HFFc6 (cell line): ENCODE data around the gene PRPF6. TPM values are rescaled to one million over a fixed set of nuclear protein-coding genes. Genes with fewer than 3 reads are reported as not detected.
"Not testable (repeated sequence)": the region's sequence is repeated elsewhere in the genome, so short reads cannot be mapped to it uniquely, and the experiment has no call there.

ENCODE experiments used
- DNase-seq: peaks from one replicate; pipeline ENCODE4 v3.0.0-alpha.2; 2018
- H3K27ac Mint-ChIP-seq: 2 replicates; pipeline ENCODE4 v1.8.0; 2020; ENCODE audit warnings: mild to moderate bottlenecking, mixed read lengths
- H3K27me3 Mint-ChIP-seq: 2 replicates; pipeline ENCODE4 v1.8.0; 2021; ENCODE audit warnings: mild to moderate bottlenecking, moderate library complexity, mixed read lengths; ENCODE audit not compliant: insufficient read depth
- H3K36me3 Mint-ChIP-seq: 2 replicates; pipeline ENCODE4 v1.8.0; 2021; ENCODE audit warnings: low read depth, mixed read lengths
- H3K4me1 Mint-ChIP-seq: 2 replicates; pipeline ENCODE4 v1.8.0; 2020; ENCODE audit warnings: low read depth, mixed read lengths
- H3K4me3 Mint-ChIP-seq: 2 replicates; pipeline ENCODE4 v1.8.0; 2020; ENCODE audit warnings: mild to moderate bottlenecking, moderate library complexity, mixed read lengths
- H3K9me3 Mint-ChIP-seq: 2 replicates; pipeline ENCODE4 v1.8.0; 2020; ENCODE audit warnings: mild to moderate bottlenecking, mixed read lengths
- total RNA-seq, 6 experiments: library from RNA; stranded (reverse); fragmentation: NEBNext Ultra II Directional; extraction: Animal tissue kit (Norgen Biotek cat#: 25700); gene quantifications; 2 replicates in 1 of 6; 3 replicates in 5 of 6; pipeline ENCODE4 v1.2.3, GENCODE V29; 2021
- TF ChIP-seq, protein P1 (sequence below): fragments of 200-600 bp; sonication (generic); IDR thresholded peaks from 2 replicates; pipeline ENCODE4 v1.5.0; 2021; ENCODE audit warnings: antibody characterized with exemption, mild to moderate bottlenecking

Gene PRPF6
- total RNA-seq, 6 experiments from 2014 or later: 70.7 to 73.2 (median 72.9) TPM

DNA sequence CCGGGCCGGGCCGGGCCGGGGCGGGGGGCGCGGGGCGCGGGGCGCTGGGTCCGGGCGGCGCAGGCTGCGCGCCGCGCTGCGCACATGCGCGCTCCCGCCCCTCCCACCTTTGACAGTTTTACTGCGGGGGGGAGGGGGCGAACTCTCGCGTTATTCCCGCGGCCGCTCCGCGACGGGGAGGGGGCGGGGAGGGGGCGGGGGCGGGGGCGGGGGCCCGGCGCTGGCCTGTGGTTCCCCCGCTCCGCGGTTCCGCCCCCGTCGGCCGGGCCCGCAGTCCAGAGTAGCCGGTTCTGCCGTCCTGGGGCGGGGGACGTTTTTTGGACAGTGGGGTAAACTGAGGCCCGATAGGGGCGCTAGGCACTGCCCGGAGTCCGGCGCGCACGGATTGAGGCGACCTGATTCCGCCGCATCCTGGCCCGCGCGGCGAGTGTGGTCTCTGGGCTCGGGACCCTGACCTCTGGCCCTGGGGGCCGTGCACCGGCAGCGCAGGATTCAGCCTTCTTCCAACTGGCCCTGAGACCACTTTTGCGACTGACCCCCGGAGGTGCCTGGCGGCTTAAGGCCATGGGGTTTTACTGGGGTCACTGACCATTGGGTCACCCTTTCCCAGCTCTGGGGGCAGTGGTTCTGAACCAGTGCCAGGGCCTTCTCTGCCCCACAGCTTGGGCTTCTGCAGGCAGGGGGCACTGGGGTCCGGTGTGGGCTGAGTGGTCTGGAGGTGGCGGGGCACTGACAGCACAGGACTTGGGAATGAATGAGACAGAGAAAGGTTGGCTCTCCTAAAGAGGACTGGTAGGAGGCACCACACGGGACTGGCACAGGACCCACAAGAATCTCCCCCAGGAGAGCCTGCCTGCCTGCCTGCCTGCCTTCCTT, 10.9 kb upstream of the PRPF6 start, which contains the start of gene ZNF512B:
Gene ZNF512B, minus strand, starts transcription at position 93 of the 876 bp plus-strand sequence. CDS start 1,980 bp downstream, outside the sequence.
- DNase-seq: no peak
- Mint-ChIP-seq H3K4me1 (peaks cover 31% of the 10 kb centered on the region), H3K36me3 (no peaks in the 10 kb centered on the region), H3K9me3 (no peaks in the 10 kb centered on the region), H3K27me3 (no peaks in the 10 kb centered on the region; the same call in none of the 2 replicates), H3K27ac (peak within 1 kb of the TSS; percentile 65), H3K4me3 (peak within 1 kb of the TSS; percentile 89)
- TF ChIP-seq, protein P1, sequence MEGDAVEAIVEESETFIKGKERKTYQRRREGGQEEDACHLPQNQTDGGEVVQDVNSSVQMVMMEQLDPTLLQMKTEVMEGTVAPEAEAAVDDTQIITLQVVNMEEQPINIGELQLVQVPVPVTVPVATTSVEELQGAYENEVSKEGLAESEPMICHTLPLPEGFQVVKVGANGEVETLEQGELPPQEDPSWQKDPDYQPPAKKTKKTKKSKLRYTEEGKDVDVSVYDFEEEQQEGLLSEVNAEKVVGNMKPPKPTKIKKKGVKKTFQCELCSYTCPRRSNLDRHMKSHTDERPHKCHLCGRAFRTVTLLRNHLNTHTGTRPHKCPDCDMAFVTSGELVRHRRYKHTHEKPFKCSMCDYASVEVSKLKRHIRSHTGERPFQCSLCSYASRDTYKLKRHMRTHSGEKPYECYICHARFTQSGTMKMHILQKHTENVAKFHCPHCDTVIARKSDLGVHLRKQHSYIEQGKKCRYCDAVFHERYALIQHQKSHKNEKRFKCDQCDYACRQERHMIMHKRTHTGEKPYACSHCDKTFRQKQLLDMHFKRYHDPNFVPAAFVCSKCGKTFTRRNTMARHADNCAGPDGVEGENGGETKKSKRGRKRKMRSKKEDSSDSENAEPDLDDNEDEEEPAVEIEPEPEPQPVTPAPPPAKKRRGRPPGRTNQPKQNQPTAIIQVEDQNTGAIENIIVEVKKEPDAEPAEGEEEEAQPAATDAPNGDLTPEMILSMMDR: peak; percentile 19; the same call in 1 of the 2 replicates

DNA sequence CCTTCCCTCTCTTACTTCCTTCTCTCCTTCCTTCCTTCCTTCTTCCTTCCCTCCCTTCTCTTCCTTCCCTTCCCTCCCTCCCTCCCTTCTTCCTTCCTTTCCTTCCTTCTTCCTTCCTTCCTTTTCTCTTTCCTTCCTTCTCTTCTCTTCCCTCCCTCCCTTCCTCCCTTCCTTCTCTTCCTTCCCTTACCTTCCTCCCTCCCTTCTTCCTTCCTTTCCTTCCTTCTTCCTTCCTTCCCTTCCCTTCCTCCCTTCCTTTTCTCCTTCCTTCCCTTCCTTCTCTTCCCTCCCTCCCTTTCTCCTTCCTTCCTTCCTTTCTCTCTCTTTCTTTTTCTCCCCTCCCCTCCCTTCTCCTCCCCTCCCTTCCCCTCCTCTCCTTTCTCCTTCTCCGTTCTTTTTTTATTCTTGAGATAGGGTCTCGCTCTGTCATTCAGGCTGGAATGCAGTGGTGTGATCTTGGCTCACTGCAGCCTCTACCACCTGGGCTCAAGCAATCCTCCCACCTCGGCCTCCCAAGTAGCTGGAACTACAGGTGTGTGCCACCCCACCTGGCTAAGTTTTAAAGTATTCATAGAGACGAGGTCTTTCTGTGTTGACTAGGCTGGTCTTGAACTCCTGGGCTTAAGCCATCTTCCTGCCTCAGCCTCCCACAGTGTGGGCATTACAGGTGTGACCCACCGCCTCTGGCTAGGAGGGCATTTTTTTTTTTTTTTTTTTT, 10.1 kb upstream of the PRPF6 start:
- Mint-ChIP-seq H3K27ac (no peak overlapping the region), H3K9me3 (no peaks in the 10 kb centered on the region), H3K4me3 (peak overlapping the region; percentile 80; the same call in 1 of the 2 replicates), H3K4me1 (peaks cover 31% of the 10 kb centered on the region), H3K27me3 (no peaks in the 10 kb centered on the region; the same call in none of the 2 replicates), H3K36me3 (no peaks in the 10 kb centered on the region)
- TF ChIP-seq, protein P1: no peak
- no peak for DNase-seq

DNA sequence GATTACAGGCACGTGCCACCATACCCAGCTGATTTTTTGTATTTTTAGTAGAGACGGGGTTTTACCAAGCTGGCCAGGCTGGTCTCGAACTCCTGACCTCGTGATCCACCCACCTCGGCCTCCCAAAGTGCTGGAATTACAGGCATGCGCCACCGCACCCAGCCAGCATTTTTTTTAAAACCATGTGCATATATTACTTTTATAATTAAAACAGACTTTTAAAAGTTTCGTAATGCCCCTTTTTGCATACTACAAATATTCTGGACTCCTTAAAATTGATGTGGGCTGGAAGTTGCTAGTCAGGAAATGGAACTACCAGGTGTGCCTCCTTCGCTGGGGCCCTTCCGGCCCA, 9.0 kb upstream of the PRPF6 start:
- H3K4me1 Mint-ChIP-seq: peaks cover 31% of the 10 kb centered on the region
- H3K4me3 Mint-ChIP-seq, H3K9me3 Mint-ChIP-seq, H3K27ac Mint-ChIP-seq, H3K36me3 Mint-ChIP-seq, DNase-seq, H3K27me3 Mint-ChIP-seq: not testable (repeated sequence)

DNA sequence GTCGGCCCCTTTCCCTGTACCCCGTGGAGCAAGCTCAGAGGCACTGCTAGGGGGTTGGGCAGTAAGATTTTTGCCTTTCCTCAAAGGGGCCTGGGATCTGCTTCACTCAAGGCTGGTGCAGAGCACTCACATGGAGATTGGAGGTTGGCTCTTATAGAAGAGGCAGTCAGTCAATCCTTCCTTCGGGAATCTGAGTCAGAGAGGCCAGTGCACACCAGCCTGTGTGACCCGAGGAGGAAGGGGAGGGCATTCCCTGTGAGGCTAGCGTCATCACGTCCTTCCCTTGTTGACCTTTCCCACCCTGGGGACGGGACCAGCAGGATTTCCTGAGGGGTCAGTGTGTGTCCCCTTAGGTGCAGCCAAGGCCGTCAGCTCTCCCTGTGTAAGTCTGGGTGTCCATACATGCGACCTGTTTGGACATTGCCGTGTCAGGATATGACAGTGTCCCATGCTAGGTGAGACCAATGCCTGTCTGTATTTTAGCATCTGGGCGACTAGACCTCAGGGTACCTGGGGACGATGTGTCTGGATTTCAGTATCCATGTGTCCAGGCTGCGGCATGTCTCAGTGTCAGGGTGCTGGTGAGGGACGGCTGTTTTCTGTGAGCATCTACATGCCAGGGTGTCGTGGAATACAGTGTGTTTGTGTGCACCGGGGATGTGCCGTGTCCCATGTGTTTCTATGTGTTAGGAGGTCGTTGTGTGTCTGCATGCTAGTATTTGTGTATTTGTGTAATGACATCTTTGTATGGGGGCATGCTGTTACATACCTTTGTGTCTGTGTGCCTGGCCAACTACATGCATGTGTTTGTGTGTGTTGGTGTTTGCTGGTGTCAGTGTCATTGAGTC, 8.4 kb upstream of the PRPF6 start:
- Mint-ChIP-seq H3K27me3 (no peaks in the 10 kb centered on the region; the same call in none of the 2 replicates), H3K4me1 (peaks cover 33% of the 10 kb centered on the region), H3K4me3 (no peak overlapping the region), H3K27ac (no peak overlapping the region), H3K9me3 (no peaks in the 10 kb centered on the region), H3K36me3 (no peaks in the 10 kb centered on the region)
- no peak for DNase-seq
- TF ChIP-seq, protein P1: no peak

DNA sequence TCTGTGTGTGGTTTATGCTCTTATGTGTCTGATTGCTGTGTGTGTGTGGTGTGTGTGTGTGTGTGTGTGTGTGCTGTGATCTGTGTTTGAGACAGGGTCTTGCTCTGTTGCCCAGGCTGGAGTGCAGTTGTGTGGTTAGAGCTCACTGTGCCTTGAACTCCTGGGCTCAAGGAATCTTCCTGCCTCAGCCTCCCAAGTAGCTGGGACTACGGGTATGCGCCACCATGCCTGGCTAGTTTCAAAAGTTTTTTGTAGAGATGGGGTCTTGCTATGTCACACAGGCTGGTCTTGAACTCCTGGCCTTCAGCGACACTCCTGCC, 7.8 kb upstream of the PRPF6 start:
- Mint-ChIP-seq H3K27ac (no peak overlapping the region; the same call in 1 of the 2 replicates), H3K36me3 (no peaks in the 10 kb centered on the region)

More for the DNA sequence above, 7.8 kb upstream of the PRPF6 start:
- peaks cover 38% of the 10 kb centered on the region for H3K4me1 Mint-ChIP-seq
- peak overlapping the region; percentile 65; the same call in 1 of the 2 replicates for H3K4me3 Mint-ChIP-seq
- TF ChIP-seq, protein P1: no peak
- DNase-seq: no peak
- H3K9me3 Mint-ChIP-seq: no peaks in the 10 kb centered on the region
- H3K27me3 Mint-ChIP-seq: no peaks in the 10 kb centered on the region; the same call in none of the 2 replicates
